Spinal cord (tissue), 10 donors: ENCODE results near the gene RFX8. TPM values are rescaled to one million over a fixed set of nuclear protein-coding genes. Genes with fewer than 3 reads are reported as not detected.

ENCODE experiments used
- DNase-seq, 6 donors: peaks; one replicate each; pipeline versions ENCODE4 v3.0.0 to v3.0.0-alpha.2; 2013 to 2015; ENCODE audit warnings: low spot score in 6 of 6, low read depth in 4 of 6
- H3K27ac ChIP-seq: one replicate; pipeline ENCODE4 v1.5.1; 2013; ENCODE audit warnings: low read depth, low read length, control low read depth
- H3K27me3 ChIP-seq: one replicate; pipeline ENCODE4 v1.6.1; 2013; ENCODE audit warnings: low read length; ENCODE audit not compliant: control insufficient read depth, insufficient read depth
- H3K36me3 ChIP-seq: one replicate; pipeline ENCODE4 v1.6.1; 2013; ENCODE audit warnings: low read length; ENCODE audit not compliant: control insufficient read depth, insufficient read depth
- H3K4me1 ChIP-seq: one replicate; pipeline ENCODE4 v1.6.1; 2013; ENCODE audit warnings: low read length; ENCODE audit not compliant: control insufficient read depth, insufficient read depth
- H3K4me3 ChIP-seq: one replicate; pipeline ENCODE4 v1.5.1; 2013; ENCODE audit warnings: low read depth, low read length, control low read depth
- H3K9me3 ChIP-seq: one replicate; pipeline ENCODE4 v1.6.1; 2013; ENCODE audit warnings: low read length; ENCODE audit not compliant: control insufficient read depth, insufficient read depth
- WGBS: methylation state at CpG from one replicate; pipeline ENCODE4 v1.1.5; 2013; ENCODE audit warnings: missing lambda C conversion rate; ENCODE audit not compliant: insufficient coverage; 5-methylcytosine and 5-hydroxymethylcytosine counted together
- polyA plus RNA-seq, 2 donors: library from polyadenylated mRNA; unstranded; fragments of 120-200 nt; gene quantifications; one replicate each; pipeline ENCODE4 v1.2.1, GENCODE V29; 2013; ENCODE audit not compliant: insufficient read length in 2 of 2
- total RNA-seq, 2 donors: library from RNA; depleted of rRNA in 1 of 2; stranded (reverse); fragments of 120-200 nt in 1 of 2; fragments of >200 nt in 1 of 2; gene quantifications; one replicate each; pipeline versions ENCODE4 v1.2.3 to v1.2.4, GENCODE V29; 2013 to 2014
- donor health status: healthy.

The RFX8 gene
- total and polyA plus RNA-seq, 4 donors, result 0.66 to 1.4 (median 1.1) TPM

DNA sequence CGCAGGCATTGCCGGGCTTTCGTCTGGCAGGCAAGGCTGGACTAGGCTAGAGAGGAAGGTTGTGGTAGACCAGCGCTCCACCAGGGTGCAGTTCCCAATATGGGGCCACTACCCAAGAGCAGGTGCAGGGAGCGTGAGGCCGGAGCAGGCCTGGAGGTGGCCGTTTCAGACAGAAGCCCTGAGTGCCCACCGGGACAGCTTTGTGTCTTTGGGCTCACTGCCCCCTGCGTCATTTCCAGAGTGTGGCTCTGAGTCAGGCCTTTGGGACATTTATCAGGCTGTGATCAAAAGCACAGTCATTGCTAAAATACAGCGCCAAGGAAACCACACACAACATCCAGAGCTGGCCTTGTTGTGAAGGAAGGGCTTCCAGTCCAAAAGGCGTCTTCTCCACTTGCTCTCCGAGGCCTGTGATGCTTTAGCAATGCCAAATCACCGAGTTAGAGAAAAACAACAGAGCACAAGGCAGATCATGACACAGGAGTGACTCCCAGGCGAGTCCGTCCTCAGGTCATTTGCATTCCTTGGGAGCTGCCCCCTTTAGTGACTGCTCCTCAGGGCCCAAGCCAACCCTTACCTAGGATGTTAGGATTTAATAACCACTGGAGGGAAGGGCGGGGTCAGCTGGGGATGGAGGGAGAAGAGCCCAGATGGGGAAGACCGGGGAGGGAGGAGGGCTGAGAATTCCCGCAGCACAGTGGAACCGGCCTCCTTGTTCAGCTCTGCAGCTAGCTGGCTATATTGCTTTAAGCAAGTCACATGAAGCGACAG is 42.3 kb downstream of the RFX8 start:
- Histone ChIP-seq H3K4me1 (peaks cover 14% of the 10 kb centered on the region), H3K27ac (no peak overlapping the region), H3K9me3 (no peaks in the 10 kb centered on the region), H3K4me3 (no peak overlapping the region), H3K36me3 (no peaks in the 10 kb centered on the region), H3K27me3 (no peaks in the 10 kb centered on the region)
- WGBS, result 72% methylated on average over 17 of the region's 20 CpGs
- peak in 1 of 6 donors; percentile 5 for DNase-seq

DNA sequence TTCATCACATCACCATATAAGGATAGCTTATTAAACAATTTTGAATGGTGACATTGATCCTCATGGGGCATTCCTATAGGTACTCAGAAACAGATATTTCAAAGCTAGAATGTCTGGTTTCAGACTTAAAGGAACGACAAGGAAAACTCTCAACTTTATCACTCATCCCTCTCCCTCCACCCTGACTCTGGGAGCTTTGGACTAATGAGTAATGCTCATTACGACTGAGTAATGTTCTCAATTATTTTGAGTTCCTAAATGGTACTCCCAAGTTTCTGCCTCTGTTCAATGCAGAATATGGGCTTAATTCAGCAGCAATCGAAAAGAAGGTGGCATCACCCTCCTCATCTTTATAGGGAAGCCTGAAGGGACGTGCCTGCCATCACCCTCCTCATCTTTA is 43.4 kb downstream of the RFX8 start:
- 88% methylated on average over 1 of the region's 4 CpGs for WGBS
- Histone ChIP-seq H3K27me3 (no peaks in the 10 kb centered on the region), H3K4me1 (peaks cover 14% of the 10 kb centered on the region), H3K36me3 (no peaks in the 10 kb centered on the region), H3K9me3 (no peaks in the 10 kb centered on the region), H3K27ac (no peak overlapping the region), H3K4me3 (no peak overlapping the region)
- DNase-seq, result no peak

- no peak for DNase-seq
- Histone ChIP-seq H3K36me3 (no peaks in the 10 kb centered on the region), H3K4me1 (peaks cover 7% of the 10 kb centered on the region), H3K4me3 (no peak overlapping the region), H3K9me3 (no peaks in the 10 kb centered on the region), H3K27ac (no peak overlapping the region), H3K27me3 (no peaks in the 10 kb centered on the region)
- no CpG with 5 or more reads among the region's 2 CpGs for WGBS
Observed at GRCh38 chr2:101430156-101430555, 44.8 kb downstream of the RFX8 start.

DNA sequence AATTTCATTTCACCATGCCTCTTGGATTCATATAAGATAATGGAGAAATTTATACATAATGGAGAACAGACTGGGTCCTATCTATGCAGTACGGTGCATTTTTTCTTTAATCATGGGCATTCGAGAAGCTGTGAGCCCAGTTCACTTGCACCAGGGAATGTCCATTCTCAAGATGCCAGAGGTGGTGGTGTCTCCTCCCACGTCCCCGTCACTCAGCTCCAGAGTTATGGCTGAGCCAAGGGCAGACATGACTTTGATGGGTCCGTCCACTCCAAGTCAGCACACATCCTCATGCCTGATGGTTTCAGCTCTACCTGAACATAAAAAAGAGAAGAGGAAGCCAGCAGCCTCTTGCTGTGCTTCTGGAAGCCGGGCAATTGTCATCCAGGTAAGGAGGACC is 45.5 kb downstream of the RFX8 start:
- WGBS, result 94% methylated on average over 6 of the region's 6 CpGs
- no peaks in the 10 kb centered on the region for H3K27me3 ChIP-seq

GRCh38 chr2:101428422-101429176 is 46.3 kb downstream of the RFX8 start:
- Histone ChIP-seq H3K4me1 (no peaks in the 10 kb centered on the region), H3K27ac (no peak overlapping the region), H3K9me3 (no peaks in the 10 kb centered on the region), H3K4me3 (no peak overlapping the region), H3K36me3 (no peaks in the 10 kb centered on the region), H3K27me3 (no peaks in the 10 kb centered on the region)
- WGBS, result 79% methylated on average over 4 of the region's 10 CpGs
- peak in 1 of 6 donors; percentile 13 for DNase-seq

More for the DNA sequence above, 45.5 kb downstream of the RFX8 start:
- H3K36me3 ChIP-seq, result no peaks in the 10 kb centered on the region
- DNase-seq, result no peak
- no peak overlapping the region for H3K4me3 ChIP-seq
- no peak overlapping the region for H3K27ac ChIP-seq
- no peaks in the 10 kb centered on the region for H3K4me1 ChIP-seq
- H3K9me3 ChIP-seq, result no peaks in the 10 kb centered on the region

DNA sequence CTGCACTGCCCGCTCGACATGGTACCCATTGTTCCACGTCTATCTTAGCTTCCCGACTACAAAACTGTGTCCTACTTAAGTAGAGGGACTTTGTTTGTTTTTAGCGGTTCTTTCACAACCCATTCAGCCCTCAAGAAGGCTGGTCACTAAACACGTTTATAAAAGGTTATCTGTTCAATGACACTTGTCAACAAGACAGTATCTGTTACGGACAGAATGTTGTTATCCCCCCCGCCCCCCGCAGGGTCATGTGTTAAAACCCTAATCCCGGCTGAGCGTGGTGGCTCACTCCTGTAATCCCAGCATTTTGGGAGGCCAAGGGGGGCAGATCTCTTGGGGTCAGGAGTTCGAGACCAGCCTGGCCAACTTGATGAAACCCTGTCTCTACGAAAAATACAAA is 47.2 kb downstream of the RFX8 start:
- Histone ChIP-seq H3K9me3 (no peaks in the 10 kb centered on the region), H3K27me3 (no peaks in the 10 kb centered on the region), H3K4me3 (no peak overlapping the region), H3K27ac (no peak overlapping the region), H3K36me3 (no peaks in the 10 kb centered on the region), H3K4me1 (no peaks in the 10 kb centered on the region)
- no peak for DNase-seq
- 90% methylated on average over 10 of the region's 13 CpGs for WGBS

DNA sequence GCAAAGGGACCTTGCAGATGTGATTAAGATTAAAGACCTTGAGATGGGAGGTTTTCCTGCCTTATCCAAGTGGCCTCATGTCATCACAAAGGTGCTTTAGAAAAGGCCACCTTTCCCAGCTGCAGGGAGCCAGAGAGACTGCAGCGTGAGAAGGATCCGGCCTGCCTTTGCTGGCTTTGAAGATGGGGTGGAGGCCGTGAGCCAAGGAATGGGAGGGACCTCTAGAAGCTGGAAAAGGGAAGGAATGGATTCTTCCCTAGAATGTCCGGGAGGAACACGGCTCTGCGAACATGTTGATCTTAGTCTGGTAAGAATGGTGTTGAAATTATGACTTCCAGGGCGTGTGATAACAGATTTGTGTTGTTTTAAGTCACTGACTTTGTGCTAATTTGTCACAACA is 47.7 kb downstream of the RFX8 start:
- Histone ChIP-seq H3K36me3 (no peaks in the 10 kb centered on the region), H3K27ac (no peak overlapping the region), H3K9me3 (no peaks in the 10 kb centered on the region), H3K4me3 (no peak overlapping the region), H3K27me3 (no peaks in the 10 kb centered on the region), H3K4me1 (no peaks in the 10 kb centered on the region)
- no peak for DNase-seq
- WGBS, result 90% methylated on average over 6 of the region's 7 CpGs

GRCh38 chr2:101426822-101427221 is 48.1 kb downstream of the RFX8 start:
- H3K4me1 ChIP-seq, result no peaks in the 10 kb centered on the region
- no peak for DNase-seq
- H3K4me3 ChIP-seq, result no peak overlapping the region
- WGBS, result 95% methylated on average over 6 of the region's 7 CpGs
- no peaks in the 10 kb centered on the region for H3K9me3 ChIP-seq
- H3K36me3 ChIP-seq, result no peaks in the 10 kb centered on the region
- no peak overlapping the region for H3K27ac ChIP-seq
- no peaks in the 10 kb centered on the region for H3K27me3 ChIP-seq

GRCh38 chr2:101420623-101421022 is 54.3 kb downstream of the RFX8 start:
- H3K9me3 ChIP-seq, result no peaks in the 10 kb centered on the region
- 92% methylated on average over 1 of the region's 4 CpGs for WGBS
- no peak overlapping the region for H3K27ac ChIP-seq
- H3K27me3 ChIP-seq, result peaks cover 2% of the 10 kb centered on the region
- H3K4me1 ChIP-seq, result peaks cover 10% of the 10 kb centered on the region
- no peak for DNase-seq
- H3K4me3 ChIP-seq, result no peak overlapping the region
- no peaks in the 10 kb centered on the region for H3K36me3 ChIP-seq
